NCI-H2227 (cell line): ENCODE results near the gene PYY.
"Not testable (repeated sequence)": the region's sequence is repeated elsewhere in the genome, so short reads cannot be mapped to it uniquely, and the experiment has no call there.

Experiments
- DNase-seq: peaks from one replicate; lab custom pipeline; 2025; ENCODE audit not compliant: unreplicated experiment; lab: John Stamatoyannopoulos, UW

The PYY gene

GRCh38 chr17:43953746-43954145, at the start of gene PYY:
PYY (minus strand) TSS chr17:43953940; CDS start chr17:43953483, 457 bp downstream.
- DNase-seq: no peak

- no peak for DNase-seq
These were observed 48.6 kb upstream of the PYY start for GRCh38 chr17:44002141-44002848.

GRCh38 chr17:44001461-44001920, 47.8 kb upstream of the PYY start:
- DNase-seq: no peak

GRCh38 chr17:44000871-44001460, 47.2 kb upstream of the PYY start:
- no peak for DNase-seq

DNA sequence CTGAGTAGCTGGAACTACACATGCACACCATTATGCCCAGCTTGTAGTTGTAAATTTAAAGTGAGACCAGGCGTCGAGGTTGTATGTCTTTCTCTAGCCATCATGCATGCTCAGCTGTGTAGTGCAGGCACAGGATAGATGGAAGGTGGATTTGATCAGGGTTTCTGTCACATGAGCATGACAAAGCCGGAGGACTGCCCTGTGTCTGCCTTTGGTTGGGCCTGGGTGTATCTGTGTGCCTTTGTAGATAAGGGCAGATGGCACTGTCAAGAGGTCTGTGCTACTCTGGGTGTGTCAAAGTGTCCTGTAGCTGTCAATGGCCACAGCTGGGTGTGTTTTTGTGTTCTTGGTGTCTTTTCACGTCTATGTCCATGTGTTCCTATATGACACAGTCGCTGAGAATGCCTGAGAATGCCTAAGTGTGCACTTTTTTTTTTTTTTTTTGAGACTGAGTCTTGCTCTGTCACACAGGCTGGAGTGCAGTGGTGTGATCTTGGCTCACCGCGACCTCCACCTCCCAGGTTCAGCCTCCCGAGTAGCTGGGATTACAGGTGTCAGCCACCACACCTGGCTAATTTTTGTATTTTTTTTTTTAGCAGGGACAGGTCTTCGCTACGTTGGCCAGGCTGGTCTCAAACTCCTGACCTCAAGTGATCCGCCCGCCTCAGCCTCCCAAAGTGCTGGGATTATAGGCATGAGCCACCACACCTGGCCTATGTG, 46.6 kb upstream of the PYY start:
- DNase-seq: no peak

- no peak for DNase-seq
These were observed 45.3 kb upstream of the PYY start for GRCh38 chr17:43999024-43999423.

GRCh38 chr17:43998552-43998951, 44.8 kb upstream of the PYY start:
- DNase-seq: no peak

DNA sequence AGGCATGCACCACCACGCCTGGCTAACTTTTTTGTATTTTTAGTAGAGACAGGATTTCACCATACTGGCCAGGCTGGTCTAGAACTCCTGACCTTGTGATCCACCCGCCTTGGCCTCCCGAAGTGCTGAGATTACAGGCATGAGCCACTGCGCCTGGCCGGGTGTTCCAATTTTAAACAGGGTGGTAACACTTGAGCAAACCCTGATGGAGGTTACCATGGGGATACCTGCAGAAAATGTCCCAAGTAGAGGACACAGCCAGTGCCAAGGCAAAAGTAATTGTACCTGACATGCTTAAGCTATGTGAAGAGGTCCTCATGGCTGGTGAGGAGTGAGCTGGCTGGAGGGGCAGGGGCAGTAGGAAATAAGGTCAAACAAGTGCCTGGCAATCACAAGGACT, 43.4 kb upstream of the PYY start:
- not testable (repeated sequence) for DNase-seq

GRCh38 chr17:43995150-43995471, 41.4 kb upstream of the PYY start:
- DNase-seq: no peak

GRCh38 chr17:43994272-43995149, 40.8 kb upstream of the PYY start:
- peak; percentile 85 for DNase-seq

DNA sequence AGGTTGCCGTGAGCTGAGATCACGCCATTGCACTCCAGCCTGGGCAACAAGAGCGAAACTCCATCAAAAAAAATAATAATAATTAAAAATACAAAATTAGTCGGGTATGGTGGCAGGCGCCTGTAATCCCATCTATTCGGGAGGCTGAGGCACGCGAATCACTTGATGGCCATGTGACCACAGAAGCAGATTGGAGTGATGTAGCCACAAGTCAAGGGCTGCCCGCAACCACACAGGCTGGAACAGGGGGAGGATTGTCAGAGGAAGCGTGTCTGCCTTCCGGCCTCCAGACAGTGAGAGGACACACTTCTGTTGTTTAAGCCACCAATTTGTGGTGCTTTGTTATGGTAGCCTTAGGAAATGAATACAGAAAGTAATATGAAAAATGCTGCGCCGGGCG, 38.9 kb upstream of the PYY start:
- DNase-seq: no peak

GRCh38 chr17:43988301-43988700, 34.6 kb upstream of the PYY start:
- DNase-seq: no peak

- no peak for DNase-seq
These were observed 33.6 kb upstream of the PYY start for GRCh38 chr17:43987131-43988021.

- DNase-seq: no peak
These were observed 32.7 kb upstream of the PYY start for GRCh38 chr17:43986225-43986981.

- peak; percentile 24 for DNase-seq
These were observed 30.8 kb upstream of the PYY start for GRCh38 chr17:43984521-43984920.

GRCh38 chr17:43983515-43984411, 30.0 kb upstream of the PYY start:
- peak; percentile 63 for DNase-seq

DNA sequence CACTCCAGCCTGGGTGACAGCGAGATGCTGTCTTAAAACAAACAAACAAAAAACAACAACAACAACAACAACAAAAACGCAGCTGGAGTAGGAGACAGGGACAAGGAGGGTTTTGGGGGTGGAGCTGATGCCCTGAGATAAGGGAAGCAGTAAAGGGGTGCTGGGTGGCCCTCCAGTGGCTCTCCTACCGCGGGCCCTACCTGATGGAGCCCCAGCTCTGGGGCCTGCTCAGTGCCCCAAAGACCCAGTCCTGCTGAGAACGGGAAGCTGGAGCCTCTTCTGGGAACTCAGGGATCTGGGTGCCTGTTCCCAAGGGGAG, 29.4 kb upstream of the PYY start:
- DNase-seq: no peak

GRCh38 chr17:43982171-43982570, 28.4 kb upstream of the PYY start:
- no peak for DNase-seq

- DNase-seq: no peak
These were observed 25.9 kb upstream of the PYY start for GRCh38 chr17:43979671-43980070.
